A549 treated with AZD2906 at 1 μM for 4 hours (cell line): ENCODE measurements around the gene CD1D. TPM values are rescaled to one million over a fixed set of nuclear protein-coding genes. Genes with fewer than 3 reads are reported as not detected.

Source experiments
- total RNA-seq: library from RNA; stranded (reverse); fragments of 200-300 nt; extraction: Qiagen RNA extraction; gene quantifications from 5 replicates; pipeline ENCODE4 v1.2.3, GENCODE V29; 2022

Gene CD1D
- 0.03 to 0.05 TPM (median 0.04 TPM) in 4 of 5 replicates, not detected in the other for total RNA-seq

GRCh38 chr1:158180741-158181576 is at the start of gene CD1D:
Gene CD1D, plus strand, starts transcription at chr1:158180895. Its CDS starts 207 bp downstream, at chr1:158181102.

Other genes with a start within 250 kb of the CD1D start
- gene KIRREL1, start 187.2 kb upstream of the CD1D start, total RNA-seq: 17.1 to 24.3 TPM (median 21.0 TPM) in 5 replicates
- not detected in 5 replicates for gene CD1A, start 73.5 kb downstream of the CD1D start, total RNA-seq
- gene CD1C, start 109.0 kb downstream of the CD1D start, total RNA-seq: not detected in 5 replicates
- gene CD1B, start 150.6 kb downstream of the CD1D start, total RNA-seq: not detected in 5 replicates
- gene CD1E, start 173.0 kb downstream of the CD1D start, total RNA-seq: not detected in 5 replicates
- not detected in 5 replicates for gene OR10T2, start 218.6 kb downstream of the CD1D start, total RNA-seq
- not detected in 5 replicates for gene OR10K2, start 245.3 kb downstream of the CD1D start, total RNA-seq